HepG2 (cell line): ENCODE data around the gene JPT1. TPM values are rescaled to one million over a fixed set of nuclear protein-coding genes. Genes with fewer than 3 reads are reported as not detected.

ENCODE experiments used
- ATF7 ChIP-seq, 2 experiments: fragments of 450-650 bp in 1 of 2; sonication (generic) in 1 of 2; formaldehyde crosslinking in 1 of 2; IDR thresholded peaks; 2 replicates each; pipeline versions ENCODE4 v1.4.0 to v1.6.1; 2016 to 2020; ENCODE audit warnings: antibody characterized with exemption in 1 of 2, mild to moderate bottlenecking in 1 of 2, missing genetic modification reagents in 1 of 2
- DBP ChIP-seq: sonication (generic); formaldehyde crosslinking; IDR thresholded peaks from 2 replicates; pipeline ENCODE4 v1.4.0; 2020; ENCODE audit warnings: missing genetic modification reagents; ENCODE audit errors: not compliant biosample characterization
- FOXA1 ChIP-seq, 2 experiments: fragments of 450-650 bp in 1 of 2; sonication (generic) in 1 of 2; formaldehyde crosslinking in 1 of 2; IDR thresholded peaks; 2 replicates each; pipeline versions ENCODE4 v1.4.0 to v1.6.1; 2016 to 2020; ENCODE audit warnings: missing genetic modification reagents in 1 of 2
- MNT ChIP-seq: fragments of 450-650 bp; IDR thresholded peaks from 2 replicates; pipeline ENCODE4 v1.6.1; 2016
- PHF21A ChIP-seq: sonication (generic); formaldehyde crosslinking; IDR thresholded peaks from 2 replicates; pipeline ENCODE4 v1.5.0; 2020; ENCODE audit warnings: mild to moderate bottlenecking, missing genetic modification reagents
- PLRG1 ChIP-seq: fragments of 450-650 bp; conservative IDR thresholded peaks from 2 replicates; pipeline ENCODE4 v1.6.1; 2016
- TBX2 ChIP-seq: sonication (generic); formaldehyde crosslinking; IDR thresholded peaks from 2 replicates; pipeline ENCODE4 v1.5.0; 2020; ENCODE audit warnings: missing genetic modification reagents, mild to moderate bottlenecking, borderline replicate concordance
- ZNF101 ChIP-seq: sonication (generic); formaldehyde crosslinking; IDR thresholded peaks from 2 replicates; pipeline ENCODE4 v1.4.0; 2020; ENCODE audit warnings: mild to moderate bottlenecking, low read depth, missing genetic modification reagents, borderline replicate concordance
- ZNF230 ChIP-seq: sonication (generic); formaldehyde crosslinking; IDR thresholded peaks from 2 replicates; pipeline ENCODE4 v1.4.0; 2020; ENCODE audit warnings: mild to moderate bottlenecking, missing genetic modification reagents
- ZNF574 ChIP-seq: sonication (generic); formaldehyde crosslinking; IDR thresholded peaks from 2 replicates; pipeline ENCODE4 v1.4.0; 2020; ENCODE audit warnings: missing genetic modification reagents
- ZNF598 ChIP-seq: sonication (generic); formaldehyde crosslinking; IDR thresholded peaks from 2 replicates; pipeline ENCODE4 v1.5.1; 2020; ENCODE audit warnings: mild to moderate bottlenecking, missing genetic modification reagents, borderline replicate concordance
- ZNF691 ChIP-seq: sonication (generic); formaldehyde crosslinking; IDR thresholded peaks from 2 replicates; pipeline ENCODE4 v1.4.0; 2020; ENCODE audit warnings: missing genetic modification reagents, low read depth, mild to moderate bottlenecking, borderline replicate concordance
- polyA plus RNA-seq, 8 experiments: library from polyadenylated mRNA; depleted of rRNA in 3 of 8; stranded (reverse) in 7 of 8; unstranded in 1 of 8; fragments of >200 nt; fragmentation: Illumina TruSeq in 4 of 8; extraction: Trizol in 4 of 8; gene quantifications; 2 replicates each; pipeline versions ENCODE4 v1.2.1 to v1.2.3, GENCODE V29; 2011 to 2016; ENCODE audit warnings: low read depth in 4 of 8, missing spikeins in 1 of 8, mixed read lengths in 1 of 8; ENCODE audit not compliant: insufficient read depth in 1 of 8
- total RNA-seq, 5 experiments: library from RNA; depleted of rRNA; stranded (reverse); fragments of >200 nt; fragmentation: Illumina TruSeq; extraction: Trizol; gene quantifications; 2 replicates each; pipeline ENCODE4 v1.2.3, GENCODE V29; 2016; ENCODE audit warnings: low read depth in 1 of 5

JPT1 gene
- total and polyA plus RNA-seq, 2 of the 13 experiments (the other 11 are each of a cell fraction or from before 2014, with no cell fraction given) = 43.3 to 256 TPM

- no peak for TF ChIP-seq ZNF574 (CRISPR knock-in tag)
- no peak for TF ChIP-seq DBP (CRISPR knock-in tag)
- TF ChIP-seq PHF21A (CRISPR knock-in tag) = no peak
- no peak for TF ChIP-seq ZNF691 (CRISPR knock-in tag)
- no peak for TF ChIP-seq ZNF101 (CRISPR knock-in tag)
- peak; percentile 67; the same call in 1 of the 2 replicates for TF ChIP-seq TBX2
- TF ChIP-seq FOXA1 (IDR thresholded peaks at IDR 0.05) = no peak
- no peak for TF ChIP-seq FOXA1 (CRISPR knock-in tag; IDR thresholded peaks at IDR 0.05)
- 0 out of 2 replicates have a peak, but pooled peaks have one; percentile 65 for TF ChIP-seq ZNF230
- TF ChIP-seq PLRG1 = no peak
- no peak for TF ChIP-seq MNT
- TF ChIP-seq ZNF598 = peak; percentile 86; the same call in 1 of the 2 replicates
- no peak for TF ChIP-seq ATF7 (IDR thresholded peaks at IDR 0.05)
- TF ChIP-seq ATF7 (CRISPR knock-in tag; IDR thresholded peaks at IDR 0.05) = peak; percentile 5; the same call in 1 of the 2 replicates
Observed at GRCh38 chr17:75182319-75182568, 27.9 kb upstream of the JPT1 start (continued).
